Natural killer cell treated with Interleukin-12 subunit alpha and Interleukin-12 subunit beta and Interleukin-15 and Interleukin-18, amount 100 ng/mL, for 72 hours (primary cell): ENCODE measurements around the gene TSEN2. TPM values are rescaled to one million over a fixed set of nuclear protein-coding genes. Genes with fewer than 3 reads are reported as not detected.

Experiments
- ATAC-seq, 2 donors: fragments of 150-1000 bp; cut with Tn5 transposase in 1 of 2; sonication (Bioruptor Pico), chemical (Tn5 transposase) in 1 of 2; 2 replicates each; pipeline ENCODE4 v1.10.0; 2021
- DNase-seq: peaks from one replicate; pipeline ENCODE4 v3.0.0; 2022; ENCODE audit warnings: low spot score
- H3K27ac Mint-ChIP-seq, 2 donors: 1 replicate in 1 of 2; 2 replicates in 1 of 2; pipeline ENCODE4 v1.8.0; 2022; ENCODE audit warnings: mixed read lengths in 2 of 2, mild to moderate bottlenecking in 1 of 2, moderate library complexity in 1 of 2
- H3K27me3 Mint-ChIP-seq, 2 donors: 1 replicate in 1 of 2; 2 replicates in 1 of 2; pipeline ENCODE4 v1.8.0; 2022; ENCODE audit warnings: mixed read lengths in 2 of 2
- H3K36me3 Mint-ChIP-seq: one replicate; pipeline ENCODE4 v1.8.0; 2022; ENCODE audit warnings: mixed read lengths
- H3K4me1 Mint-ChIP-seq, 2 donors: 1 replicate in 1 of 2; 2 replicates in 1 of 2; pipeline ENCODE4 v1.8.0; 2022; ENCODE audit warnings: low read depth in 2 of 2, mixed read lengths in 2 of 2, mild to moderate bottlenecking in 1 of 2
- H3K4me3 Mint-ChIP-seq: one replicate; pipeline ENCODE4 v1.8.0; 2022; ENCODE audit warnings: mixed read lengths
- H3K9me3 Mint-ChIP-seq: 2 replicates; pipeline ENCODE4 v1.8.0; 2022; ENCODE audit warnings: mixed read lengths
- total RNA-seq, 2 donors: library from RNA; stranded (reverse); gene quantifications; one replicate each; pipeline ENCODE4 v1.2.3, GENCODE V29; 2022

Gene TSEN2
- total RNA-seq, 2 donors from 2014 or later = 12.9 to 32.1 TPM

DNA sequence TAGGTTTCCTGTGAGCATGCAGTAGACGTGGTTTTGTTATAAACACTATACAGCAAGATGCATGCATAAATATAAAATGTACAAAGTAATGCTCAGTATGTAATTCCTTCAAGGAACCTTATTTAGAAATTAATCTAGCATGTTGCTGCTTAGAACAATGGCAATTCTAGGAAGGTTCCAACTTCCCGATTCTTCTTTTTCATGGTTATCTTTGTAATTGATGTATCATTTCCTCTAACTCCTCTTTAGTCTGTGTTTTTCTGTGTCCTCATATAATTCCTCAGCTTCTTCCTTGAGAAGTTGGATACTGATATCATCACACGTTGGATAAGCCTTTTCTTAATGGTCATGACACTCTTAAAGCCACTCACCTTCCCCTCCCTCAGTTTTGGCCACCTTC, 3.5 kb downstream of the TSEN2 start:
- Mint-ChIP-seq H3K27ac (no peak overlapping the region), H3K4me3 (no peak overlapping the region), H3K27me3 (no peaks in the 10 kb centered on the region), H3K9me3 (no peaks in the 10 kb centered on the region), H3K4me1 (peaks cover 22 to 31% of the 10 kb centered on the region in 2 donors), H3K36me3 (no peaks in the 10 kb centered on the region)
- no peak for DNase-seq
- no peak for ATAC-seq

DNA sequence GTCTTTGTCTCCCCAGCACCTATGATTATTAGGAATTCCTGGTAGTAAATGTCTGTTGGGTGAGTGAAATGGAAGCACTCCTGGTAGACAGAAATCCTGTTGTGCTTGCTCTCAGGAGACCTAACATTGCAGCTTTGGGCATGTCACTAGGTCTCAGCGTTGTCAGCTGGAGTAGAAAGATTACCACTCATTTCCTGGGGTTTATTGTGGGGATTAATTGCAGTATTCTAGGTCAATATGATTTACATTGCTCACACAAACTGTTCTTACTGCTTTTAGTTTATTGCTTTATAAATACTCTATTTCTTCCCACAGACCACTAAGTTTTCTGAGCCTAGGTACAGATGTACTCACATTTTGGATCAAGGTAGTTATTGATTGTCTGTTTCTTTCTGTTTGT, 5.1 kb downstream of the TSEN2 start:
- peaks cover 9 to 18% of the 10 kb centered on the region in 2 donors for H3K4me1 Mint-ChIP-seq
- no peak overlapping the region for H3K27ac Mint-ChIP-seq
- DNase-seq (no peak), ATAC-seq (no peak)
- H3K27me3 Mint-ChIP-seq = no peaks in the 10 kb centered on the region
- no peaks in the 10 kb centered on the region for H3K9me3 Mint-ChIP-seq
- no peaks in the 10 kb centered on the region for H3K36me3 Mint-ChIP-seq
- no peak overlapping the region for H3K4me3 Mint-ChIP-seq

- Mint-ChIP-seq H3K4me3 (no peak overlapping the region), H3K27ac (no peak overlapping the region), H3K27me3 (no peaks in the 10 kb centered on the region), H3K9me3 (no peaks in the 10 kb centered on the region), H3K36me3 (no peaks in the 10 kb centered on the region), H3K4me1 (peaks cover 5 to 13% of the 10 kb centered on the region in 2 donors)
- DNase-seq = no peak
- no peak for ATAC-seq
These were observed 5.6 kb downstream of the TSEN2 start for GRCh38 chr3:12489832-12490231.

- no peak for ATAC-seq
- DNase-seq = no peak
- no peak overlapping the region for H3K4me3 Mint-ChIP-seq
- no peaks in the 10 kb centered on the region for H3K27me3 Mint-ChIP-seq
- H3K4me1 Mint-ChIP-seq = peaks cover 2 to 9% of the 10 kb centered on the region in 2 donors
- no peaks in the 10 kb centered on the region for H3K36me3 Mint-ChIP-seq
- H3K27ac Mint-ChIP-seq = no peak overlapping the region
- no peaks in the 10 kb centered on the region for H3K9me3 Mint-ChIP-seq
These were observed 6.3 kb downstream of the TSEN2 start for GRCh38 chr3:12490547-12490946.

GRCh38 chr3:12495749-12496452, 11.6 kb downstream of the TSEN2 start:
- no peaks in the 10 kb centered on the region for H3K4me1 Mint-ChIP-seq
- H3K36me3 Mint-ChIP-seq = peaks cover 4% of the 10 kb centered on the region
- H3K4me3 Mint-ChIP-seq = no peak overlapping the region
- no peak for ATAC-seq
- H3K9me3 Mint-ChIP-seq = no peaks in the 10 kb centered on the region
- H3K27me3 Mint-ChIP-seq = no peaks in the 10 kb centered on the region
- no peak overlapping the region for H3K27ac Mint-ChIP-seq
- no peak for DNase-seq

GRCh38 chr3:12496453-12496761, 12.1 kb downstream of the TSEN2 start:
- H3K4me3 Mint-ChIP-seq = no peak overlapping the region
- no peak overlapping the region for H3K27ac Mint-ChIP-seq
- H3K27me3 Mint-ChIP-seq = no peaks in the 10 kb centered on the region
- DNase-seq (no peak), ATAC-seq (no peak)
- peaks cover 4% of the 10 kb centered on the region for H3K36me3 Mint-ChIP-seq
- H3K4me1 Mint-ChIP-seq = no peaks in the 10 kb centered on the region
- H3K9me3 Mint-ChIP-seq = no peaks in the 10 kb centered on the region

DNA sequence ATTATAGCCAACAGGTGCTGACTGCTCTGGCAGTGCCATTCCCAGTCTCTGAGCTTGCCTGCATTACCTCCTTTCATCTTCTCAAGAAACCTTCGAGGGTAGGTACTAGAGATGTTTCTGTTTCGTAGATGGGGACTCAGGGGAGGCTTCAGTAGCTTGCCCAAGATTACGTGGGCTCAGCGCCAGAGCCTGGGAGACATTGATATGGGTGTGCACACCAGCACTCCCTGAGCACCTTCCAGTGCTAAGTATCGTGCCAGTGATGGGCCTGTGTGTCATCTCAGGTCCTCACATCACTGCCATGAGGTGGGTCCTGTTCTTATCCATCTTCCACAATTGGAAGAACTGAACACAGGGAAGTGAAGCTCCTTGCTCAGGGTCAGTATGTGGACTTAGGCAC, 15.2 kb downstream of the TSEN2 start:
- Mint-ChIP-seq H3K4me1 (no peaks in the 10 kb centered on the region), H3K36me3 (peaks cover 10% of the 10 kb centered on the region), H3K9me3 (no peaks in the 10 kb centered on the region), H3K27me3 (no peaks in the 10 kb centered on the region), H3K4me3 (no peak overlapping the region), H3K27ac (no peak overlapping the region)
- no peak for ATAC-seq
- no peak for DNase-seq

DNA sequence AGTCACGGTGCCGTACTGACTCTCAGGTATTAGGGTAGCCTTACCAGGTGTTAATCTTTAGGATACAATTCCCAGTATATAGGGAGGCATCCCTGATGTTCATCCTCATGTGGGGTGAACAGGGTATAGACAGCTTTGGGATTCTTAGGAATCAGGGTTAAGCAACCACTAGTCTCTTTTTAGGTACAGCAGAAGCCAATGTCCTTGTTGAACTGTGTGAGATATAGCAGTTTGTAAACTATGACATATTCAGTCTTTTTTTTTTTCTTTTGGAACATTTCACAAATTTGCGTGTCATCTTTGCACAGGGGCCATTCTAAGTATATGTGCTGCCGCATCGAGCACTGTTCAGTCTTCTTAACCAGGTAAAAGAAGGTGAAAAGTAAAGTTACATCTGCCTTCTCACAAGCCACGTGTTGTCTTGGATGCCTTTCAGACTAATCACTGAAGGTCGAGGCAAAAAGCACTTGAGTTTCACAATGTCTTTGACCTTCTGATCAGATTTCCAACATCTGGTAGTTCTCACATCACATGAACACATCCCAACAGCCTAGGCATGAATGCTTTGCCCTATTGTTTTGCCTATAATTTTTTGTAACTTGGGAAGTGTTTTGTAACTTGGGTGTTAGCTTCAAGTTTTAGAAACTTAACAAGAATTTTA, 17.2 kb downstream of the TSEN2 start:
- Mint-ChIP-seq H3K36me3 (peaks cover 10% of the 10 kb centered on the region), H3K4me3 (no peak overlapping the region), H3K27ac (no peak overlapping the region), H3K9me3 (no peaks in the 10 kb centered on the region), H3K27me3 (no peaks in the 10 kb centered on the region), H3K4me1 (no peaks in the 10 kb centered on the region)
- no peak for ATAC-seq
- DNase-seq = no peak

DNA sequence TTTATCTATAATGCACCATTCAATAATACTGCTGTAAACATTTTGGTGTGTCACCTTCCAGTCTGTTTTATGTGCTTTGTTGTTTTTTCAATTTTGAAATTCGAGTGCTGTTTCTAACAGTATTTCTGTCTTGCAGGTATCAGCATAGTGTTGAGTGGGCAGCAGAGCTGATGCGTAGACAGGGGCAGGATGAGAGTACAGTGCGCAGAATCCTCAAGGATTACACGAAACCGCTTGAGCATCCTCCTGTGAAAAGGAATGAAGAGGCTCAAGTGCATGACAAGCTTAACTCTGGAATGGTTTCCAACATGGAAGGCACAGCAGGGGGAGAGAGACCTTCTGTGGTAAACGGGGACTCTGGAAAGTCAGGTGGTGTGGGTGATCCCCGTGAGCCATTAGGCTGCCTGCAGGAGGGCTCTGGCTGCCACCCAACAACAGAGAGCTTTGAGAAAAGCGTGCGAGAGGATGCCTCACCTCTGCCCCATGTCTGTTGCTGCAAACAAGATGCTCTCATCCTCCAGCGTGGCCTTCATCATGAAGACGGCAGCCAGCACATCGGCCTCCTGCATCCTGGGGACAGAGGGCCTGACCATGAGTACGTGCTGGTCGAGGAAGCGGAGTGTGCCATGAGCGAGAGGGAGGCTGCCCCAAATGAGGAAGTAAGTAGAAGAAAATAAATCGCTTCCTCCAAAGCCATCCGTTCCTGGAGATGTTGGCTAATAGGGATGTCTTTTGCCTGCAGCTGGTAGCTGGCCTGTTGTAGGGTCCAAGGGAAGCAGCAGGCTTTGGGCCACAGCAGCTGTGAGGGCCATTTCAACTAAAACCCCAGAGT, 19.1 kb downstream of the TSEN2 start:
- H3K4me3 Mint-ChIP-seq = no peak overlapping the region
- no peak for DNase-seq
- no peak overlapping the region for H3K27ac Mint-ChIP-seq
- H3K4me1 Mint-ChIP-seq = no peaks in the 10 kb centered on the region
- peaks cover 6% of the 10 kb centered on the region for H3K36me3 Mint-ChIP-seq
- no peaks in the 10 kb centered on the region for H3K27me3 Mint-ChIP-seq
- H3K9me3 Mint-ChIP-seq = no peaks in the 10 kb centered on the region
- no peak for ATAC-seq

DNA sequence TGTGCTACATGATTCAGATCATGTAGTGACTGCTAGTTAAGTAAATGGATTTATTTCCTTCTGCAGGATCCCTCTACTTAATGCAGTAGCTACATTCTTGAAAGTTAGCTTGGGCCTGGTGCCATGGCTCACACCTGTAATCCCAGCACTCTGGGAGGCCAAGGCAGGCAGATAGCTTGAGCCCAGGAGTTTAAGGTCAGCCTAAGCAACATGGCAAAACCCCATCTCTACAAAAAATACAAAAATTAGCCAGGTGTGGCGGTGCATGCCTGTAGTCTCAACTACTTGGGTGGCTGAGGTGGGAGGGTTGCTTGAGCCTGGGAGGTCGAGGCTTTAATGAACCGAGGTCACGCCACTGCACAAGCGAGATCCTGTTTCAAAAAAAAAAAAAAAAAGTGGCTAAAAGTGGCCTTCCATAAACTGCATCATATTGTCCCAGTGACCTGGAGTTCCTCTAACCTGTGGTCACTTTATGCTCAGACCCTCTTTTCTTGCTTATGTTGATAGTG, 22.0 kb downstream of the TSEN2 start:
- no peak overlapping the region for H3K4me3 Mint-ChIP-seq
- H3K9me3 Mint-ChIP-seq = no peaks in the 10 kb centered on the region
- peaks cover 6% of the 10 kb centered on the region for H3K36me3 Mint-ChIP-seq
- no peaks in the 10 kb centered on the region for H3K27me3 Mint-ChIP-seq
- ATAC-seq (no peak), DNase-seq (no peak)
- no peaks in the 10 kb centered on the region for H3K4me1 Mint-ChIP-seq
- no peak overlapping the region for H3K27ac Mint-ChIP-seq

DNA sequence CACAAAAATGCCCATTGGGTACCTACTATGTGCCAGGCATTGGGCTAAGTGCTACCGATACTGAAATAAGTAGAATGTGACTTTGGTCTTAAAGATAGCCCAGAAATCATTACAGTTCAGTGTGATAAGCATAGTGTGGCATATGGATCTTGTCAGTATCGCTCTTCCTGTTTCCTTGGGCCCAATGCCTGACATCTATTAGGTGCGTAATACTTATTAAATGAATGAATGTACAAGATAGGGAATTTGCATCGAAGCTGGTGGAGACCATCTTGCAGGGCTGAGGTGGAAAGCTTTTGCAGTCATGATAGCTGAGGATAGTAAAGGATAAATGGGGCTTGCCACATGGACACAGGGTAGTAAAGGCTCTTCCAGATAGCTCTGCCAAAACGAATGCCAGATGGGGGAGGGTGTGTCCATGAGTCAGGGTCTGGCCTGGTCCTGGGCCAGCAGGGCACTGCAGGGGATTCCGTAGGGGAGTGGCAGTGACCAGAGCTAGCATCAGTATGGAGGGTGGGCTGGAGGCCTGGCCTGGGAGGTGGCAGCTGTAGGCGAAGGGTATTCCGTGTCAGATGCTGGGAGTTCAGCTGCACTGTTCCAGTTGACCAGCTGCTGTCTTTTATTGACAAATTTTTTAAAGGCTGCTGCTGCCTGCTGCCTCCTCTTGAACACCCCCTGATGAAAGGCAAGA, 23.5 kb downstream of the TSEN2 start:
- Mint-ChIP-seq H3K4me1 (no peaks in the 10 kb centered on the region), H3K36me3 (peaks cover 6% of the 10 kb centered on the region), H3K9me3 (no peaks in the 10 kb centered on the region), H3K27ac (no peak overlapping the region), H3K27me3 (no peaks in the 10 kb centered on the region), H3K4me3 (no peak overlapping the region)
- DNase-seq (no peak), ATAC-seq (no peak)

DNA sequence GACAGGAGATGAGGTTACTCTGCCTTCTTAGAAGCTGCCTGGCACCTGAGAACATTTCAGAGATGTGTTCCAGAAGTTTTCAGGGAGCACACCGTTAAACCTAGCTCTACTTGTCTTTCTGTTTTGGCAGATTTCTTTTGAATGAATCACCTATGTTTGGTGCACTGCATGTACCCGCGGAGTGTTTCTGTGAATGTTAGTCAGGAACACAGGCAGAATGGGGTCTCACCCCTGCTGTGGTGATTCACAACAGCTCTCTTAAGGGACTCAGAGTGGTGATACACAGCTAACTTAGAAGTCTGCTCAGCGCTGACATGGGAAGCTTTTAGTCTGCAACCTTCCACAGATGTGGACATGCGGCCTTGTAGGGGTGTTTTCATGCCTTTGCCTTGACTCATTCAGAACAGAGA, 24.0 kb downstream of the TSEN2 start:
- H3K9me3 Mint-ChIP-seq = no peaks in the 10 kb centered on the region
- ATAC-seq (no peak), DNase-seq (no peak)
- H3K36me3 Mint-ChIP-seq = peaks cover 6% of the 10 kb centered on the region
- no peaks in the 10 kb centered on the region for H3K4me1 Mint-ChIP-seq
- H3K27ac Mint-ChIP-seq = no peak overlapping the region
- no peak overlapping the region for H3K4me3 Mint-ChIP-seq
- H3K27me3 Mint-ChIP-seq = no peaks in the 10 kb centered on the region

DNA sequence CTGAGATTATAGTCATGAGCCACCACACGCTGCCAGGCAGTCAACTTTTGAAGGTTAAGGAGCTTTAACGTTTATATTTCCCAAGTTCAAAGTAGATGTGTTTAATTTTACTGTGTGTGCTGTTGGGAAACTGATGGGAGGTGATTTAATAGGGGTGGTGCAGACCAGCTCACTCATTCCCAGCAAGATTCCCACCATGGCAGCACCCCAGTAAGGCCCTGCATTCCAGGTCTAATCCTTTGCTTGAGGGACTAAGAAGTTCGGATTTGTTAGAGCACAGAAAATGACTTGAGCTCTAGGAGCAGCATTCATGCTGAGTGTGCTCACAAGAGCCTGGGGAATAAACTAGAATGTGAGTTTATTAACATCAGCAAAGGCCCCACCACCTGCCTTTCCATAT, 25.2 kb downstream of the TSEN2 start:
- no peaks in the 10 kb centered on the region for H3K4me1 Mint-ChIP-seq
- no peak overlapping the region for H3K27ac Mint-ChIP-seq
- H3K36me3 Mint-ChIP-seq = peaks cover under 1% of the 10 kb centered on the region
- no peaks in the 10 kb centered on the region for H3K9me3 Mint-ChIP-seq
- no peaks in the 10 kb centered on the region for H3K27me3 Mint-ChIP-seq
- no peak overlapping the region for H3K4me3 Mint-ChIP-seq
- DNase-seq (no peak), ATAC-seq (no peak)
